Uterus (tissue), 4 donors: ENCODE results near the gene TAF12. TPM values are rescaled to one million over a fixed set of nuclear protein-coding genes. Genes with fewer than 3 reads are reported as not detected.
"Not testable (repeated sequence)": the region's sequence is repeated elsewhere in the genome, so short reads cannot be mapped to it uniquely, and the experiment has no call there.

Source experiments
- DNase-seq, 2 donors: peaks; one replicate each; pipeline ENCODE4 v3.0.0-alpha.2; 2019 to 2020
- H3K27ac ChIP-seq, 2 donors: fragments of 200-600 bp; sonication (generic); 1 replicate in 1 of 2; 2 replicates in 1 of 2; pipeline ENCODE4 v1.5.1; 2016 to 2018
- H3K27me3 ChIP-seq, 2 donors: fragments of 200-600 bp; sonication (generic); one replicate each; pipeline ENCODE4 v1.5.1; 2018 to 2019; ENCODE audit warnings: control low read depth in 1 of 2
- H3K36me3 ChIP-seq, 2 donors: fragments of 200-600 bp; sonication (generic); one replicate each; pipeline ENCODE4 v1.5.1; 2019; ENCODE audit warnings: control low read depth in 1 of 2
- H3K4me1 ChIP-seq, 2 donors: fragments of 200-600 bp; sonication (generic); one replicate each; pipeline ENCODE4 v1.5.1; 2018 to 2019; ENCODE audit warnings: control low read depth in 1 of 2
- H3K4me3 ChIP-seq, 2 donors: fragments of 200-600 bp; sonication (generic); 1 replicate in 1 of 2; 2 replicates in 1 of 2; pipeline ENCODE4 v1.5.1; 2018 to 2019; ENCODE audit warnings: mild to moderate bottlenecking in 1 of 2
- H3K9me3 ChIP-seq, 2 donors: fragments of 200-600 bp; sonication (generic); one replicate each; pipeline ENCODE4 v1.5.1; 2019; ENCODE audit warnings: control low read depth in 1 of 2
- CTCF ChIP-seq, 4 experiments: fragments of 200-600 bp in 2 of 4; fragments of 450-650 bp in 2 of 4; sonication (generic) in 2 of 4; IDR thresholded peaks; one replicate each; pipeline ENCODE4 v1.5.1; 2016 to 2019; ENCODE audit warnings: antibody characterized with exemption in 4 of 4, mild to moderate bottlenecking in 2 of 4, moderate library complexity in 1 of 4
- POLR2A ChIP-seq, 2 donors: fragments of 450-650 bp; IDR thresholded peaks; one replicate each; pipeline ENCODE4 v1.6.1; 2016; ENCODE audit warnings: antibody characterized with exemption in 2 of 2, mild to moderate bottlenecking in 1 of 2, moderate library complexity in 1 of 2
- intact Hi-C: fragments of 100-400 bp; cut with DNase I; formaldehyde crosslinking; loops from one replicate; pipeline ENCODE4 v1.15.1; 2023; ENCODE audit warnings: low total_unique reads
- total RNA-seq, 4 donors: library from RNA; depleted of rRNA in 3 of 4; stranded (reverse); fragments of >200 nt in 3 of 4; gene quantifications; one replicate each; pipeline versions ENCODE4 v1.1.0 to v1.2.4, GENCODE V29; 2014 to 2023
- donor health status: DM: yes; HTN: yes; CAD: no.

Gene TAF12
- total RNA-seq, 4 donors from 2014 or later = 5.3 to 24.4 (median 13.7) TPM

DNA sequence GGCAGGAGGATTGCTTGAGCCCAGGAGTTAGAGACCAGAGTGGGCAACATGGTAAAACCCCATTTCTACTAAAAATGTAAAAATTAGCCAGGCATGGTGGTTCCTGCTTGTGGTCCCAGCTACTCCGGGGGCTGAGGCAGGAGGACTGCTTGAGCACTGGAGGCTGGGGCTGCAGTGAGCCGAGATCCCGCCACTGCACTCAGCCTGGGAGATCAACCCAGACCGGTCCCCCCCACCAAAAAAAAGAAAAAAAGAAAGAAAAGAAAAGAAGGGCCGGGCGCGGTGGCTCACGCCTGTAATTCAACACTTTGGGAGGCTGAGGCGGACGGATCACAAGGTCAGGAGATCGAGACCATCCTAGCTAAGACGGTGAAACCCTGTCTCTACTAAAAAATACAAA is 23.9 kb upstream of the TAF12 start:
- H3K4me3 ChIP-seq = no peak overlapping the region
- H3K36me3 ChIP-seq = no peaks in the 10 kb centered on the region
- intact Hi-C loops = loop anchor here (10.0 kb wide), 1 partner anchor 68 kb away; the partner anchor contains the start of gene YTHDF2
- TF ChIP-seq CTCF (IDR thresholded peaks at IDR 0.05) = no peak
- no peak for TF ChIP-seq POLR2A (IDR thresholded peaks at IDR 0.05)
- no peaks in the 10 kb centered on the region for H3K9me3 ChIP-seq
- no peak for DNase-seq
- no peak overlapping the region for H3K27ac ChIP-seq
- H3K4me1 ChIP-seq = no peaks in the 10 kb centered on the region
- H3K27me3 ChIP-seq = no peaks in the 10 kb centered on the region

DNA sequence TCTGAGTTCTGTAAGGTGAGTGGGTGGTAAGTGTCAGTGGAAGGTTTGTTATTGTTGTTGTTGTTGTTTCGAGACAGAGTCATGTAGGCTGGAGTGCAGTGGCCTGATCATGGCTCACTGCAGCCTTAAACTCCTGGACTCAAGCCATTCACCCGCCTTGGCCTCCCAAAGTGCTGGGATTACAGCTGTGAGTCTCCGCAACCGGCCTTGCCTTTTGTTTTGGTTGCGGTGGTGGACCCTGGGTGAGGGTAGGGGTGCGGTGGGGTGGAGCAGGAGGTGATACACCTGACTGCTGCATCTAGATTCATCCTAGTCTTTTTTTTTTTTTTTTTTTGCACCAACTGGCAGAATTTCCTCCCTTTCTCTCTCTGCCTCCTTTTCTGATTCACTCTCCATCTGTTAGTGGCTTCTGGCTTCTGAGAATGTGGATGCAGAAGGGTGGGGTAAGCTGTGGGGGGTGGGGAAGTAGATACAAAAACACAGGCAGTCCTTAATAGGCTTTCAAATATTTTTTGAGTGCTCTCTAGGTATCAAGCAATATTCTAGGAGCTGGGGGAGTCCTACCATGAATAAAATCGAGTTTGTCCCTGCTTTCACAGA is 21.1 kb upstream of the TAF12 start:
- no peak for TF ChIP-seq POLR2A (IDR thresholded peaks at IDR 0.05)
- no peak for TF ChIP-seq CTCF (IDR thresholded peaks at IDR 0.05)
- no peaks in the 10 kb centered on the region for H3K27me3 ChIP-seq
- no peaks in the 10 kb centered on the region for H3K4me1 ChIP-seq
- no peak overlapping the region for H3K27ac ChIP-seq
- no peaks in the 10 kb centered on the region for H3K36me3 ChIP-seq
- DNase-seq = no peak
- no peak overlapping the region for H3K4me3 ChIP-seq
- intact Hi-C loops = loop anchor here (10.0 kb wide), 1 partner anchor 71 kb away; the partner anchor contains the start of gene YTHDF2
- no peaks in the 10 kb centered on the region for H3K9me3 ChIP-seq

DNA sequence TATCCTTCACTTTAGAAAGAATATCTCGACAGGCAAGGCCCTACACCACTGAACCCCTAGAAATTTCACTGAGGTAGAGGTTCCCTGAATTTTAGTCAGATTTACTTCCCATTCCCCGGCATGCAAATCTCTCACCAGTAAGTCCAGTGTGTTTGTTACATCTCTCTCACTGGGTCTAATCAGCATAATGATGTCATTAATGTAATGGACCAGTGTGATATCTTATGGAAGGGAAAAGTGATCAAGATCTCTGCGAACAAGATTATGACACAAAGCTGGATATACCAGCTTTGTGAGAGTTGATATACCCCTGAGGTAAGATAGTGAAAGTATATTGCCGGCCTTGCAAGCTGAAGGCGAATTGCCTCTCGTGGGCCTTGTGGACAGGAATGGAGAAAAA is 13.5 kb upstream of the TAF12 start:
- no peaks in the 10 kb centered on the region for H3K9me3 ChIP-seq
- TF ChIP-seq CTCF (IDR thresholded peaks at IDR 0.05) = no peak
- no peak for TF ChIP-seq POLR2A (IDR thresholded peaks at IDR 0.05)
- no peak overlapping the region for H3K4me3 ChIP-seq
- H3K36me3 ChIP-seq = no peaks in the 10 kb centered on the region
- intact Hi-C loops = no loop called here
- H3K27ac ChIP-seq = no peak overlapping the region
- no peaks in the 10 kb centered on the region for H3K4me1 ChIP-seq
- H3K27me3 ChIP-seq = no peaks in the 10 kb centered on the region
- no peak for DNase-seq

- H3K27me3 ChIP-seq, H3K4me1 ChIP-seq, DNase-seq, H3K9me3 ChIP-seq, H3K4me3 ChIP-seq, H3K27ac ChIP-seq, intact Hi-C loops, H3K36me3 ChIP-seq: not testable (repeated sequence)
These were observed 12.8 kb upstream of the TAF12 start for GRCh38 chr1:28655448-28656311.

DNA sequence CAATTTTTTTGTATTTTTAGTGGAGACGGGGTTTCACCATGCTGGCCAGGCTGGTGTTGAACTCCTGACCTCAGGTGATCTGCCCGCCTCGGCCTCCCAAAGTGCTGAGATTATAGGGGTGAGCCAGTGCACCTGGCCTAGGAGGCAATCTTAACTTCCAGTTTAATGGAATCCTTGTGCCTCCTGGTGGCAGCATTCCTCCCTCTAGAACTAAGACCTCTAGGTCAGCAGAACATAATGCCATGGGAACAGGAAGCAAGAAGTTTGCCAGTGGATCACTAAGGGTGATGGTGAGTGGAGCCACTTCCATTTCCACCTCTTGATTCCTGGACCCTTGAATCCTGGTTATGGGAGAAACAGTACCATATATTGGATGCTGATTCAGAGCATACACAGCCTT is 11.0 kb upstream of the TAF12 start:
- DNase-seq, intact Hi-C loops: not testable (repeated sequence)

GRCh38 chr1:28653063-28653462 is 10.2 kb upstream of the TAF12 start:
- intact Hi-C loops = not testable (repeated sequence)

More for the DNA sequence above, 11.0 kb upstream of the TAF12 start:
- not testable (repeated sequence) for H3K27me3 ChIP-seq, H3K4me3 ChIP-seq, H3K27ac ChIP-seq, H3K9me3 ChIP-seq, H3K36me3 ChIP-seq, H3K4me1 ChIP-seq

More at GRCh38 chr1:28653063-28653462, 10.2 kb upstream of the TAF12 start:
- not testable (repeated sequence) for H3K27ac ChIP-seq, H3K36me3 ChIP-seq, H3K27me3 ChIP-seq, H3K4me3 ChIP-seq, DNase-seq, H3K9me3 ChIP-seq, H3K4me1 ChIP-seq
